Osteocyte (in vitro differentiated cells): Measurements from ENCODE around the gene ATF6B. TPM values are rescaled to one million over a fixed set of nuclear protein-coding genes. Genes with fewer than 3 reads are reported as not detected.

Experiments
- DNase-seq: peaks from one replicate; pipeline ENCODE4 v3.0.0; 2021; ENCODE audit warnings: mixed read lengths; ENCODE audit not compliant: unreplicated experiment; ENCODE audit errors: extremely low spot score
- H3K27ac Mint-ChIP-seq: one replicate; pipeline ENCODE4 v1.8.0; 2021; ENCODE audit warnings: mild to moderate bottlenecking, mixed read lengths; ENCODE audit not compliant: unreplicated experiment
- H3K27me3 Mint-ChIP-seq: one replicate; pipeline ENCODE4 v1.8.0; 2021; ENCODE audit warnings: mixed read lengths; ENCODE audit not compliant: unreplicated experiment
- H3K36me3 Mint-ChIP-seq: one replicate; pipeline ENCODE4 v1.8.0; 2021; ENCODE audit warnings: mixed read lengths; ENCODE audit not compliant: unreplicated experiment
- H3K4me1 Mint-ChIP-seq: one replicate; pipeline ENCODE4 v1.8.0; 2021; ENCODE audit warnings: mixed read lengths; ENCODE audit not compliant: unreplicated experiment
- H3K4me3 Mint-ChIP-seq: one replicate; pipeline ENCODE4 v1.8.0; 2021; ENCODE audit warnings: mild to moderate bottlenecking, moderate library complexity, mixed read lengths; ENCODE audit not compliant: unreplicated experiment
- H3K9me3 Mint-ChIP-seq: one replicate; pipeline ENCODE4 v1.8.0; 2021; ENCODE audit warnings: mixed read lengths; ENCODE audit not compliant: unreplicated experiment
- total RNA-seq: library from RNA; stranded (reverse); gene quantifications from 2 replicates; pipeline ENCODE4 v1.2.1, GENCODE V29; 2021
- TF ChIP-seq, protein P1 (sequence below): fragments of 200-600 bp; sonication (generic); IDR thresholded peaks from 2 replicates; pipeline ENCODE4 v1.5.0; 2021; ENCODE audit warnings: antibody characterized with exemption, mild to moderate bottlenecking, moderate library complexity

Gene ATF6B
- total RNA-seq, 1 donor from 2014 or later, result 109 TPM

DNA sequence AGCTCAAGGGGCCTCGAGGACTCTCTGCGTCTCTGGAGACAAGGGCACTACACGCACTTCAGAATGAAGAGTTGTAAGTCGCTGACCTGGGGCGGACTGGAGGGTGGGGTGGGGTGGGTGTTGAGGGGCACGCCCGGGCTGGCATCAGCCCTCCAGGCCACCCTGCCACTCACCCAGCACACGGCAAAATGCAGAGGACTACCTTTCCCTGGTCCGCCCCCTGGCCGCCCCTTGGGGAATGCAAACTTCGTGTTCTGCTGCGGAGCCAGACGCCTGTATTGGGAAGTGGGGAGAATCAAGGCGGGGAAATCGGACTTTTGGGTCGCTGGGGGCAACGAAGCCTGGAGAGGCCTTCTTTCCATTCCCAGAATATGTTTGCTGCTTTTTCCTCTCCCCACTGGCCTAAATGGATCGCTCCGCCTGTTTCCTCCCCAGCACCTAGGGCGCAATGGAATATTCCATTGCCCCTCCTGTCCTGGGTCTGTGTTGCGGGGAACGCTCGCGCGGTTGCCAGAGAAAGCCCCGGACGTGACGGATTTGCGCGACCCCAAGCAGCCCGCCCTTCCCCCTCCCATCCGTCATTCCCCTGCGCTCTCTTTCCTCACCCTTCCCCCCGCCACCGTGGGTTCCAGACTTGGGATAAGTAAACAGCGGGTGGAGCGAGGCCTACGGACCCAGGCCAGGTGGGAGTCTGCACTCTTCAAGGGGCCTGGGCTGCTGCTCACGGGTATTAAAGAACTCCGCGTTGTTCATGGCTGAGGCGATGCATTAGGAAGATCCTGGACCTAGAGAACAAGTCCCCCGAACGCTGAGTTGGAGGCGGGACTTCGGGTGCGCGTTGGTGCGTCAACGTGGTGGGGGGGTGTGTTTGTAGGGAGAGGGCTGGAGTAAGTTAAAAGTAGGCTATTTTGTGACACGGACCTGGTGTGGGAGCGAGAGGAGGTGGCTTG is 25.8 kb upstream of the ATF6B start, which contains the start of gene PPT2:
TSS of gene PPT2 (plus strand) at position 578 of the 950 bp plus-strand sequence. CDS start 454 bp downstream, outside the sequence.
- Mint-ChIP-seq H3K27ac (peak within 1 kb of the TSS; percentile 98), H3K36me3 (peaks cover 18% of the 10 kb centered on the region), H3K9me3 (no peaks in the 10 kb centered on the region), H3K4me1 (peaks cover 32% of the 10 kb centered on the region), H3K4me3 (peak within 1 kb of the TSS; percentile 99), H3K27me3 (no peaks in the 10 kb centered on the region)
- TF ChIP-seq, protein P1, sequence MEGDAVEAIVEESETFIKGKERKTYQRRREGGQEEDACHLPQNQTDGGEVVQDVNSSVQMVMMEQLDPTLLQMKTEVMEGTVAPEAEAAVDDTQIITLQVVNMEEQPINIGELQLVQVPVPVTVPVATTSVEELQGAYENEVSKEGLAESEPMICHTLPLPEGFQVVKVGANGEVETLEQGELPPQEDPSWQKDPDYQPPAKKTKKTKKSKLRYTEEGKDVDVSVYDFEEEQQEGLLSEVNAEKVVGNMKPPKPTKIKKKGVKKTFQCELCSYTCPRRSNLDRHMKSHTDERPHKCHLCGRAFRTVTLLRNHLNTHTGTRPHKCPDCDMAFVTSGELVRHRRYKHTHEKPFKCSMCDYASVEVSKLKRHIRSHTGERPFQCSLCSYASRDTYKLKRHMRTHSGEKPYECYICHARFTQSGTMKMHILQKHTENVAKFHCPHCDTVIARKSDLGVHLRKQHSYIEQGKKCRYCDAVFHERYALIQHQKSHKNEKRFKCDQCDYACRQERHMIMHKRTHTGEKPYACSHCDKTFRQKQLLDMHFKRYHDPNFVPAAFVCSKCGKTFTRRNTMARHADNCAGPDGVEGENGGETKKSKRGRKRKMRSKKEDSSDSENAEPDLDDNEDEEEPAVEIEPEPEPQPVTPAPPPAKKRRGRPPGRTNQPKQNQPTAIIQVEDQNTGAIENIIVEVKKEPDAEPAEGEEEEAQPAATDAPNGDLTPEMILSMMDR, result peak; percentile 45
- peak; percentile 95 for DNase-seq

DNA sequence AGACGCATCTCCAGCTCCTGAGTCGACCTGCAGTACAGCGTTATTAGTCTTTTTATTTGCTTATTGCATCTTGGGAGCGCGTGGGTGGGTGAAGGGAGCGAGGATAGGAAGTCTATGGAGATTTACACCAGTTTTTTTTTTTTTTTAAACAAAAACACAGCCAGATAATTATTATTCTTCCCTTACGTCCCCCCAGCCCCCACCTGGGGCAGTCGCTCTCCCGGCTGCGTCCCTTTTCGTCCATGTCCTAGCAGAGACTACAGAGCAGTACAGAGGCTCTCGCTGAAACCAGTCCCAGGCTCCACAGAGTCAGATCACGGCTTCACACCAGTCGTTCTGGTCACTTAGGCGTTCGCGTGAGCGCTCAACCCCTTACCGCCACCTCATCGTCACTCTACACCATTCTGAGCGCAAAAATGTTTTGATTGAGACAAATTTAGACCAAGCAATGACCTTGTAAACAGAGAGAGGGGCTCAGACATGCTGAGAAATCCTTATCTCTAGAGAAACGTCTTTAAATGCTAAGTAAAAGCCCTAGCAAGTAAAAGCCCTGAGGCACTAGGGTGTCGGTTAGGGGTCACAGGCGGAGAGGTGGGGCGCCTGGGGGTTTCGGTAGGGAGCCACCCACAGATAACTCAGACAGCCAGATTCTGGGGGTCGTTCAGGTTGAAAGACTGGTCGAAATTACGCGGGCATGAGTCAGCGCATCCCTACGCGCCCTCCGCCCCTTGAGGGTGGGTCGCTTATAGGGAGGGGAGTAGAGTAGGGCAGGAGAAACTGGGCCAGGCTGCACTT is 24.9 kb upstream of the ATF6B start:
- Mint-ChIP-seq H3K36me3 (peaks cover 13% of the 10 kb centered on the region), H3K4me1 (peaks cover 32% of the 10 kb centered on the region), H3K27me3 (no peaks in the 10 kb centered on the region), H3K4me3 (peak overlapping the region; percentile 99), H3K27ac (peak overlapping the region; percentile 98), H3K9me3 (no peaks in the 10 kb centered on the region)
- TF ChIP-seq, protein P1, result no peak
- no peak for DNase-seq

DNA sequence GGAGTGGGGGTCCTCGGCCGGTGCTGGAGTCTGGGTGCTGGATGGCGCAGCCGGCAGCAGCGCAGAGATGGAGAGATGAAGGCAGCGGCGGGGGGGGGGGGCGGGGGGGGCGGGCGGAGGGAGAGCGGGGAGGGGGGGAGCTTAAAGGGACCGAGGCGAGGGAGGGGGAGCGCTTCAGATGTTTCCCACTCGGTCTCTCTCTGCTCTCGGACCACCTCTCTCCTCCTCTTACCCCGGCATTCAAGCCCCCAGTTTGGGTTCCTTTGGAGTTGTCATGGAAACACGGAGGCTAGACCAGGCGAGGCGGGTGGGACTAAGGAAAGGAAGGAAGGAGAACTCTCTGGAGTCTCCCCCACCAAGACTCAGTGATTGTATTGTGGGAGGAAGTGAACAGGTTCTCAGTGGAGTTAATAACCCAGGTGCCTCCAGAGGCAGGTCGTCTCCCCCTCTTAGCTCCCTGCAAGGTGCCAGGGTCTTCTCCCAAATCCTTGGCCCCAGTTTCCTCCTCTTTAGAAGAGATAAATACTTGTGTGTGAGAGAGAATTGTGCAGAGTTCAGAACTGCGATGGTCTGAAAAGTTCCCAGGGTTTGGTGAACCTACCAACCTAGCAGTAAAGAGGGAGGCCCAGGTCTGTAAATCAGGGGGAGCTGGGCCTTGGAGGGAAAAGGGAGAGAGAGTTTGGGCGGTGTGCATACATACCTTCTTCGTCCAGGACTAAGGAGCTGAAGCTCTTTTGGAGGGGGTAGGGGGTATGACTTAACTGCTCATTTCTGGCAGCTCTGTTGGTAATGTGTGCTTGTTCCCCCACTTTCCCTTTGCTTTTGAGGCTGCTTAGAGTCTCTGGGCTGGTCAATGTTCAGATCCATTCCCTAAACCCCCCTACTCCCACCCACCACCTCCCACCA is 24.1 kb upstream of the ATF6B start, which contains the start of gene PRRT1:
TSS of gene PRRT1 (minus strand) at position 77 of the 906 bp plus-strand sequence. CDS start 112 bp downstream, outside the sequence.
- no peak for DNase-seq
- H3K9me3 Mint-ChIP-seq, result no peaks in the 10 kb centered on the region
- no peaks in the 10 kb centered on the region for H3K27me3 Mint-ChIP-seq
- peak within 1 kb of the TSS; percentile 98 for H3K27ac Mint-ChIP-seq
- peaks cover 32% of the 10 kb centered on the region for H3K4me1 Mint-ChIP-seq
- H3K4me3 Mint-ChIP-seq, result peak within 1 kb of the TSS; percentile 99
- H3K36me3 Mint-ChIP-seq, result peaks cover 6% of the 10 kb centered on the region
- TF ChIP-seq, protein P1, result no peak

DNA sequence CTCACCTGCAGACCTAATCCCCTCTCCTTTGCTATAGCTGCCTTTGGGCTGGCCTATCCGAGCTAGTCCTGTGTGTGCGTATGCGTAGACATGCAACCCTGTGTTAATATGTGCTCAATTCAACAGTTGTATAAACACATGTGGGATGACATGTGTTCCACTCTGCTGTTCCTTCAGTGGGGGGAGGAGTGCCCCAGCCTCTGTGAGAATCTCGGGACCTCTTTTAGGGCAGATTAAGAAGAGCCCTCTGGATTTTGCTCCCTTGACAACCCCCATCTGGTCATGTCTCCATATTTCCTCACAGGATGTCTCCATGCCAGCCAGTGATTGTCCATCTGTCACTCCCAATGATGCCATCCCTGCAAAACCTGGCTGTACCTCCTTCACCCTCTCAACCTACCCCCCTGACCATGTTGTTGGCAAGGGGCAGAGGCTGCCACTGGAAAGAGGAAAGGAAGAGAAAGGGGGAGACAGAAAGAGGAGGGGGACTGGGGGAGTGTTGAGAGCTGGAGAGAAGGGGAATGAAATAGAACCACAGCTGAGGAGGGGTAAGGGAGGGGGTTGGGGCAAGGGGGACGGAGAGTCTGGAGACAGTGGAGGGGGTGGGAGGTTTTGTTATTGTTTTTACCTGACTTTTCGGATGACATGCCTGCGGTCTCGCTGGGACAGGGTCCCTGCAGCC is 23.3 kb upstream of the ATF6B start:
- peak overlapping the region; percentile 42 for H3K4me3 Mint-ChIP-seq
- H3K9me3 Mint-ChIP-seq, result no peaks in the 10 kb centered on the region
- peaks cover 6% of the 10 kb centered on the region for H3K36me3 Mint-ChIP-seq
- no peak for DNase-seq
- no peaks in the 10 kb centered on the region for H3K27me3 Mint-ChIP-seq
- H3K4me1 Mint-ChIP-seq, result peaks cover 35% of the 10 kb centered on the region
- peak overlapping the region; percentile 50 for H3K27ac Mint-ChIP-seq
- TF ChIP-seq, protein P1, result no peak
